GM18909 (cell line): ENCODE data around the gene FRMPD3.
"Not testable (repeated sequence)": the region's sequence is repeated elsewhere in the genome, so short reads cannot be mapped to it uniquely, and the experiment has no call there.

ENCODE experiments used
- ATAC-seq: cut with Tn5 transposase; IDR thresholded peaks from one replicate; pipeline ENCODE4 v1.9.1; 2021; ENCODE audit warnings: mild to moderate bottlenecking; ENCODE audit not compliant: unreplicated experiment, poor library complexity

Gene FRMPD3

DNA sequence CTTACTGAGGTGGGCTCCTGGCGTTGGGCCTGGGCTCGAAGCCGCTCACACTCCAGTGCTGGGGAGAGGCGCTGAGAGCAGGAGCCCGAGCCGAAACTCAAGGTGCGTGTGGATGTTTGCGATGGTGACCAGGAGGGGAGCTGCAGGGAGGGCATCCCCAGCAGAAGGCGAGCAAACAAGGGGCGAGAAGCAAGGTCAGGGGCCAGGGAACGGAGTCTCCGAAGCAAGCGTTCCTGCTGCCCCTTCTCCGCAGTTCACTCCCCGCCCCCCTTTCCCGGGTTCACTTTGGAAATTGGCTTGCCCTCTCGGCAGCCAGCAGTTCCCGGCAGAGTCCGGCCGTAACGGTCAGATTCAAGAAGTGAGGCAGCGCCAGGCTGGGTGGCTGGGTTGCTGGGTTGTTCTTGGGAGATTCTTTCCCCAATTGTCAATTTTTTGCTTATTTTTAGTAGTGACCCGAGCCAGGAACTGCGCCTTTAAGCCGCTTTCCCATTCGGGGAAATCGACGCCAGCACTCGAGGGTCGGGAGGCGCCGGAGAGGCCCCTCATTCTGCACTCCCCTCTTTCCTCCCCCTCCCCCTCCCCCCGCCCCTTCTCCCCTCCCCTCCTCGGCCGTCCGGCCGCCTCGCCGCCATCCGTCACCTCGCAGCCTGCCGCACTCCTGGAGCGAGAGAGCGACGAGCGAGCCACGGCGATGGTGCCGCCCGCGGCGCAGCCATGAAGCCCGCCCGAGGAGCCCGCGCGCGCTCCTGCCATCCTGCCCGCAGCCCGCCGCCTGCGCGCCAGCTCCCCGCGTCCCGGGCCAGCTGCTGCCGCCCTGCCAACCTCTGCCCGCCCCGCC lies at the start of gene FRMPD3:
Gene FRMPD3, plus strand, starts transcription at position 655 of the 838 bp plus-strand sequence. CDS start 76,937 bp downstream, outside the sequence.
- ATAC-seq: no peak

DNA sequence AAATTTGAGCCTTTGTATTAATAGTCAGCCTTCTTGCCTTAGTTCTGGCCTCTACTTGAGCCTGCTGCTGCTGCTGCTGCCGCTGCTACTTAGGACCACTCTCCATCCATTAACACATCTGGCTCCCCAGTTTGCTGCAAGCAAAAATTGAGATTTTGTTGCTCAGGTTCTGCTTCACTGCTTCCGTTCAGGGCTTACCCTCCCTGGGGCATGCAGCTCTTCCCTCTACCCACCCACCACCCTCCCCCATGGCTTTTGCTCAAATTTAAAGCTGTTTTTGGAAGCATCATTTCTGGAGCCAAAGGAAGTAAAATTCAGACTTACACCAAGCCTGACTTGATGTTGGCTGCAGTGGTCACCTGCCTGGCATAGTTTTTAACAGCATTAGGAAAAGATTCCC lies 28.9 kb upstream of the FRMPD3 start:
- ATAC-seq: no peak

DNA sequence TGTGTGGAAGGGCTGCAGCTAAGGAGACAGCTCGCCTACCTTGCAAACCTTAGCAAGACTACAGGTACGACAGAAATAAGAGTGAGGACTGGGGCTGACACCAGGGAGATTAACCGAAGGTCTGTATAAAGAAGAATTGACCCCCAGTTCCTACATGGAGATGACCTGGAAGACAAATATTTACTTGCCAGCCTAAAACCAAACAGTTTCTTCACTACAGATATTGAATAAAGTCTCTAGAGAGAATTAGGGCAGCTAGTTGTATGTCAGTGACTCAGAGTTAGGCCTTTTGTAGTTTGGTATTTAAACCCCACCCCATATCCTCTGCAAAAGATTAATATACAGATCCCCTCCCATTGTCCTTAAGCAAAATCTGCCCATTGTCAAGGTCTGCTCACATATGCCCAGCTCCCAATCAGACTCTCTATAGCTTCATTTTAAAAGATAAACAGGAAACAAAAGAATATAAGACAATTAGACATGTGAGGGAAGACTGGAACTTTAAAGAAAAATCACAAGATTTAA lies 28.1 kb upstream of the FRMPD3 start:
- no peak for ATAC-seq

DNA sequence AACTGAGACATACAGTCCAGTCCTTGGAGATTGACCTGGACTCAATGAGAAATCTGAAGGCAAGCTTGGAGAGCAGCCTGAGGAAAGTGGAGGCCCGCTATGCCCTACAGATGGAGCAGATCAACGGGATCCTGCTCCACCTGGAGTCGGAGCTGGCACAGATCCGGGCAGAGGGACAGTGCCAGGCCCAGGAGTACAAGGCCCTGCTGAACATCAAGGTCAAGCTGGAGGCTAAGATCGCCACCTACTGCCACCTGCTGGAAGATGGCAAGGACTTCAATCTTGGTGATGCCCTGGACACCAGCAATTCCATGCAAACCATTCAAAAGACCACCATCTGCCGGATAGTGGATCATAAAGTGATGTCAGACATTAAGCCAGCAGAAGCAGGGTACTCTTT lies 20.4 kb upstream of the FRMPD3 start:
- no peak for ATAC-seq

DNA sequence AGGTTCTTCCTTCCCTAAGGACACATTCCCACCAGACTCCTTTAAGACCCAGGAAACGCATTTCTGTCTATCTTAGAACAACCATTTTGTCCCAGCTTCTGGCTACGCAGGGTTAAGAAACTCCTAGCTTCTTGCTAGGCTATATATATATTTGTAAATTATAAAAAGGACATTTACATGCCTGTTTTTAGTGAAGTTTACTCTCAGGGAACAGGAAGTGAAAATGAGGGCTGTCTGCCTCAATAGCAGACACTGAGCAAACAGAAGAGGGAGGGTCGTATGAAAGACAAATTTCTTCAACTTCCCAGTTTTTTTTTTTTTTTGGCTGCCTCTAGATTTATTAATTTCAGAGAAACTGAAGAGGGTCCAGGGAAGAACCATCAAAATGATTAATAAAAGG lies 9.3 kb upstream of the FRMPD3 start:
- ATAC-seq: no peak

DNA sequence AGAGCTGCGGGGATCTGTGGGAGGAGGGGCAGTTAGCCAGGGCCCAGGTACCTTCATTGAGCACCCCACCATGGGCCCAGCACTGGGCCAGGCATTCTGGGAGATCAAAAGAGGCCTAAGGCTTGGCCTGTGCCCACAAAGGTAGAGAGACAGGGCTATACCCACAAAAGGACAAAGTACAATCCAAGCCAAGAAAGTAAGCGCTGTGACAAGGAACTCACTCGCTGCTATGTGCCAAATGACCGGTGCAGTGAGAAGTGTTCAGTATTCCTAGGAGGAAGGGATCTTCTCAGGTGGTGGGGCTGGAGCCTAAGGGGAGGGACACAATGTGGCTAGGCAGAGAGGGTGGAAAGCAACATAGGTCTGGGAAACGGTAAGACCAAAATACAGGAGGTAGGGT lies 8.8 kb upstream of the FRMPD3 start:
- no peak for ATAC-seq

DNA sequence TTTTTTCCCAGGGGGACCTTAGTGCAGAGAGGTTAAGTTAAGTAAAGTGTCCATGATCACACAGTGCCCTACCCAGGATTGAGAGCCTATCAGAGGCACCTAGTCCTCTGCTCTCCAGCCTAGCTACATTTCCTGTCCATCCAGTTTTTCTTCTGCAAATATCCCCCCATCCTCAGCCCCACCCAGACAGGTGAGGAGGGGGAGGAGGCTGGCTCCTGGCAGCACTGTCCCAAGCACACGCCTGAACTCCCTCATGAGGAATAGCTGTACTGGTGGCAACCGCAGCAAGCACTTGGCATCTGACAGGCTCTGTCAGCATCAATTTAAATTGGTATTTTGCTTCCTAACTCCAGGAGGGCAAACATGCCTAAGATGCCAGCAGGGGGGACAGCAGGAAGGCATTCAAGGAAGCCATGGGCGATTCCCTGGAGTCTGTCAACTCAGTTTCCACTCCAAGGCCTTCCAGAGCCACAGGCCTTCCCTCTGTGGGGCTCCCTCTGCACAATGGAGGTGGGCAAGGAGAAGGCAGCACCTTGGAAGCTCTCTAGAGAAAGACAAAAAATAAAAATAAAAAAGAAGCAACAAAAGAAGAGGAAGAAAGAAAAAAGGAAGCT lies 6.4 kb upstream of the FRMPD3 start:
- no peak for ATAC-seq

DNA sequence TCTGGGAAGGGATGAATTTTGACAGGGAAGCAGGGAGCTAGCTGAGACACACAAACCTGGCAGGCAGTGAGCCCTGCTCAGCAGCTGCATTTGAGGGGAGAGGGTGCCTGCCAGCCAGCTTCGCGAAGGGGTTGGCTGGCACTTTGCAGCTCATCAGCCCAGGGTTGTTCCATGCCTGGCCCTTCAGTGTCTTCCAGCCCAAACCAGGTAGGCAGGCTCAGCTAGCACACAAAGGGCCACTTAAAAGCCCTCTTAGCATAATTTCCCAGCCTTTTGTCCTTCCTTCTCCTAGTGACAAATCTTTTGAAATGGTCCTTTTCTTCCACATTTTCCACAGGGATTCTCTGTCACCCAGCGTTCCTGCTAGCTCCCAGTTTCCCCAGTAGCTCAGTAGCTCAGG lies 4.3 kb upstream of the FRMPD3 start:
- ATAC-seq: no peak

DNA sequence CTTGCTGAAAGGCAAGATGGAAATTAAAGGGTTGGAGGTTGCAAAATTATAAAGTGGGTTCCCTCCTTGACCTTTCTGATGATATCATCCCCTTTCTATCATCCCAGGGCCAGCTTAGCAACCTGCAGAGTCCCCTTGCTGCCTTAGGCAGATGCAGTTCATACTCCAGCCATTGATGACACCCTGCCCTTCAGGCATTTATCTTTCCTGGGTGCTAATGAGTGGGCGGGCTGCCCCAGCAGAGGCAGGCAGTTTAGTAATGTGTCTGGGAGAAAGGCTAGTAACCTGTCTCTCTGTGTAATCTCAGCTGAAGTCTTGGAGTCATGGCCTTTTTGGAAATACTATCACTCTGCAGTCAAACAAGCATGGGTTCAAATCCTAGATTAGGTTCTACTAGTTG lies 3.8 kb upstream of the FRMPD3 start:
- ATAC-seq: no peak

DNA sequence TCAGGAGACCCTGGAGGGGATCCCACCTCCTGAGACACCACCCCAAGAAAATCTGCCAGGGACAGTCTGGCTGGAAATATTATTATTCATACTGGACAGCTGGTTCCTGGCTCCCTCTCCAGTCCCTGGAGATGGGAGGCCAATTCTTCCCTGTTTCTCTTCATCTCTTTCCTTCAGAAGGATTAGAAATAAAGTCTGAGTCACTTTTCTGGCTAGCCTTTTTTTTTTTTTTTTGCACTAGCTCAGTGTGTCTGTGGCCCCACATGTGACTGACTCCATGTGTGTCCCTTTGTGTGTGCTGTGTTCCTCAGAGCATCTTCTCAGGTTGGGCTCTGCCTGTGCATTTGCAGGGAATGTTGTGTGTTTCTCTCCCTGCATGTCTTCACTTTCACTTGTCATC lies 1.8 kb upstream of the FRMPD3 start:
- ATAC-seq: no peak

DNA sequence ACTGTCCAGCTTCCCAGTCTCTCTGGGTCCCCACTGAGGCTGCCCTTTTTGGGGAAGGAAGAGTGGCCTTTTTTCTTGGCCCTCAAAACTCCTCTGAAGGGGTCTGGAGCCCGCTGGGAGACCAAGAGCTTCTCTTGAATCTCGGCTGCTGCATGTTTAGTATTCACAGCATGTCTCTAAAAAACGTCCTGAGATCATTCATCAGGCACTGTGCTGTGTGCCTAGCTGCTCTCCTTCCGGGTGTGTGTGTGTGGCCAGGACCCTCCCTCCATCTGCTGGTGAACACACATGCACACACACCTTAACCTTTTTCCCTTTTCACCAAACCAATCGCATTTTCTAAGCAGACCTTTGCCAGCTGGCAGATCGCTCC lies 841 bp upstream of the FRMPD3 start:
- no peak for ATAC-seq

DNA sequence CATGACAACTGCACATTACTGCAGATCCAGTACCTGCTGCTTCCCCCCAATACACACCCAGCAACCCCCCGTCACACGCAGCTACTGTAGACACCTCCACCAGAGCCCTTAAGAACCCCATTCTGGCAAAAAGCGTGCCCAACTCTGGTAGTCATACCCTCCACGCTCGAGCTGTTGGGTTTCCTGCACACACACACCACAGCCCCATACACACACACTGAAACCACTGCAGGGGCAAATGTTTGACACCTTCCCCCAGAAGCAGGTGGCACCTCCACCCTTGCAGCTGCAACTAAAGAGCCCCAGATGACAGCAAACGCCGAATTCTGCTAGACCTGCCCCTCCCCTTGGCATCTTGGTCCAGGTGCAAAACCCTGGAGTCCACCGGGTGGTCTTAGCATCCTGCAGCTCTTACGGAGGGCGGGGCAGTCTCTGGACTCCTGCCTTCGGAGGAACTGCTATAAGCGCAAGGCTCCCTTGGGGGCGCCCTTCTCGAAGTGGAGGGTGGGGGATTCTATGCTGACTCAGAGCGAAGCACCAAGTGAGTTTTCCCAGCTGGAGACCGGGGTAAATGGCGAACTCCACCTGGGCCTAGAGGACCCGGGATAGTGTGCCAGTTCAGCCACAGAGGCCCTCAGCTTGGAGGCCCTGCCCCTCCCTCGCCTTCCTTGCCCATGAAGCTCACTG lies 1.5 kb downstream of the FRMPD3 start:
- ATAC-seq: no peak

DNA sequence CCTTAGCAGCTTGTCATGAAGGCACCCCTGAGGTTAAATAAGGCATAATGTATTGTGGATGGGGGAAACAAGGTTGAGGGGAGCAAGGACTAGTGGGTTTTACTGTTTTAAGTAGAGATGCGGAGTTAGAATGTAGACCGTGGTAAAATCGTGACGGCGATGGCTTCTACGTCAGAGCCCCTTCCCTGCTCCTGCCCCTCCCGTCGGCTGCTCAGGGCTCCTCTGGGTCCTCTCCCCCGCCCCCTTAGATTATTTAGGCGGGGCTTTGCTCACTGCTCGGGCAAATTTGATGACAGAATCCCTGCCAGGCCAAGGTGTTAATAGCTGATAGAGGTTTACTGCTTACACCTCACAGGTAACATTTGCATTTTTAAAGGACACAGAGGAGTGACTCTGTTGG lies 2.3 kb downstream of the FRMPD3 start:
- no peak for ATAC-seq

DNA sequence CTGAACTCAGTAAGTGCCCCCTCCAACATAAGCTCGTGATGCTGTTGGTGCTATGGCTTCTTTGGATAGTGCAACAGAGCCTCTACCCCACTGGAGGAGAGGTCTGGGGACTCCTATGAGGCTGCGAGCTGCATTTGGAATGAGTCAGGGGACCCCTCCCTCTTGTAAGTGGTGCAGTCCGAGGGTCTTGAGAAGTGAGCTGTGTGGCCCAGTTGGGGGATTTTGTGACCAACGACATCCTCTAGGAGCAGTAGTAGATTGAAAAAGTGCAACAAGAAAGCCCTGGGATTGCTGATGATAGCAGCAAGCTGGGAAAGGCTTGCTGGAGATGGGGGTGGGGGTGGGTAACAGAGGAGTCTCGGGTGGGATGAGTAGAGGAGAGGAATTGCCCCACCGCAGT lies 3.1 kb downstream of the FRMPD3 start:
- no peak for ATAC-seq

DNA sequence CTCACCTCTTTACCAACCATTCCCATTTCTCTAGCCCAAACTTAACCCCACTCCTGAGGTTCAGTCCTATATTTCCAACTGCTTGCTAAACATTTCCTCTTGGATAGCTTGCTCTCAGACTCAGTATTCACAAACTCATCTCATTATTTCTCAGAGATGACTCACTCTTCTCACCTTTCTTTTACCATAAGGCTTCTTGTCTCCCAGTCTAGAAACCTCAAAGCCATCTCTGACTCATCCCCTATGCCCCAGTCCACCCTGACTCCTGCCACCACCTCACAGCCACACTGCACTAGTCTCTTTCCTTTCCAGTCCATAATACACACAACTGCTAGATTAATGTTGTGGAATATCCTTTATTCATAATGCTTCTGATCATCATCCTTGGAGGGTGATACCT lies 4.8 kb downstream of the FRMPD3 start:
- ATAC-seq: peak; percentile 83

DNA sequence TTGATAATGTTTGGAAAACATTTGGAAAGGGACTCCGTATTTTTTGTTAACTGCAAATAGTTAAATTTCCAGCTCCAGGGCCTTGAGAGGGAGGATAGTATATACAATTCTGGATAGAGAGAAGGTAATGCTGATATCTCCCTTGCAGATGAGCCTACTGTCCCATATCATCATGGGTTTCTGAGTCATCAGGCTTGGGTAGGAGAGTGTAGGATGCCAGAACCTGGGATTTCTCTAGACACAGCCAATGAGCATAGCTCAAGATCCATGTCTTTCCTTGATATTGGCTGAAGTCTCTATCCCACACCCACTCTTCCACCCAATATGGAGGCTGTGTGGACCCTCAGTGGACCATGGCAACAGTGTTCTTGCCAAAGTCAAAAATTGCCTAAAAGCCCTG lies 7.8 kb downstream of the FRMPD3 start:
- no peak for ATAC-seq

DNA sequence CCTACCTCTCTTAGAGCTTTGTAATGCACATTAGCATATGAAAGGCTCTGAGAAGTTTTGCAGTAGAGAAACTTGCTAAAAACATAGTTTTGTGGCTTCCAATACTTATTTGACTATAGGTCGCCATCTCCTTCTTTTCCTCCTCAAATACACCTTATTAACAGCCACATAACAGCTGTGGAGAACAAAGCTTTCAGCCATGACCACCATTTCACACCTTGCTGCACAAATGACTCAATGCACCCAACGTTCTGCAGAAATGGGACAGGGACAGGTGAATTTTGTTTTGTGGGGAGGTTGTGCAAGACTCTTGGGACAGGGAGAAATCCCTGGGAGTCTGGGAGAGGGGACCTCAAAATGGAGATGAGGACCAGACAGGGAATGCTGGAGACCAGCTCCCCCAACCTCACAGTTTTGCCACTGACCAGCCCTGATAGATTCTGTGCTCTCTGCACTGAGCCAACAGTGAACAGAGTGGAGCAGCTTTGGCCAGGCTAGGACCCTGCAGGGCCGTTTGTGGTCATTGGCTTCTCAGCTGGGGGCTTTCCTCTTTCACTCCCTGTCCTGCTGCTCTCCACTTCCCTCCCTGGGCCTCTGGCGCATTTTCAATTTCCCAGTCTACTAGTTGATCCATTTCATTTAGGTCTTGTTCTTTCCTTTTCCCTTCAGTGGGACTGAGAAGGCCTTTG lies 16.6 kb downstream of the FRMPD3 start:
- peak; percentile 83 for ATAC-seq

DNA sequence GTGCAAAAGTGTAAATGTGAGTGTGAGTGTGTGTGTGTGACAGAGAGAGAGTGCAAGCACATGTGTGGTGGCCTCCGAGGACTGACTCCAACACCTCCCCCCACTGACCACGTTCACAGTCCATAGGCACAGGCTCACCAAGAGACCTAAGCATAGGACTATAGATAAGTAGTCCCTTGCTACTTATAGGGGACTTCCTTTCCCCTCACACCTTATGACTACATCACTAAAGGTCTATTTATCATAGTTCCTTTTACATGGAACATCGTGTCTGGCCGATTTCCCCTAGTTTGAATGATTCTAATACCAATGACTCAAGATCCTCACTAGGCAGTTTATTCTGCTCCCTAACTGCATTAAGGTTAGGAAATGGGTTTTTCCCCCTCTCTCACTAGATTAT lies 17.8 kb downstream of the FRMPD3 start:
- ATAC-seq: no peak

DNA sequence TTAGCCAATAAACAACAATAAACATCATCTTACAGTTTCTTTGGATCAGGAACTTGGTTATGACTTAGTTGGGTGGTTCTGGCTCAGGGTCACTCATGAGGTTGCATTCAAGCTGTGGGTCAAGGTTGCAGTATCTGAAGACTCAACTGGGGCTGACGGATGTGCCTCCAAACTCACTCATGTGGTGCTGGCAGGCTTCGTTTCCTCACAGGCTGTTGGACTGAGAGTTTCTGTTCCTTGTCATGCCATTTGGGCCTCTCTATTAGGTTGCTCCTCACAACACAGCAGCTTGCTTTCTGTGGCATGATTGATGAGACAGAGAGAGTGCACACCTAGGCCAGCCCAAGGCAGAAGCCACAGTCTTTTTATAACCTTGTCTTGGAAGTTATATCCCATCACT lies 20.7 kb downstream of the FRMPD3 start:
- ATAC-seq: no peak

DNA sequence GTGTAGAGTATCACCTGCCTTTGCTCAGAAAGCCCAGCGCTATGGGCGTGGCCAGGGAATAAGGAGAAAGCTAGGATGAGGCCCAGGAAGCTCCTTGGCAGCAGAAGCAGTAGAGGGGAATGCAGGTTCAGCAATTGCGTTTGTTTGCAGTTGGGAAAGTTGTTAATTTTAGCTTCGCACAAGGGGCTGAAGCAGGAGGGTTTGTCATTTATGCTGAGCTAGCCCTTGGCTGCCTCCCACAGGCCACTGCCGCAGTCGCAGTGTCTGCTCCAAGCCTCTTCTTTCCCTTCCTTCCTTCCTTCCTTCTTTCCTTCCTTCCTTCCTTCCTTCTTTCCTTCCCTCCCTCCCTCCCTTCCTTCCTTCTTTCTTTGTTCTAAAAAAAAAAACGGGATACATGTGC lies 21.5 kb downstream of the FRMPD3 start:
- no peak for ATAC-seq

DNA sequence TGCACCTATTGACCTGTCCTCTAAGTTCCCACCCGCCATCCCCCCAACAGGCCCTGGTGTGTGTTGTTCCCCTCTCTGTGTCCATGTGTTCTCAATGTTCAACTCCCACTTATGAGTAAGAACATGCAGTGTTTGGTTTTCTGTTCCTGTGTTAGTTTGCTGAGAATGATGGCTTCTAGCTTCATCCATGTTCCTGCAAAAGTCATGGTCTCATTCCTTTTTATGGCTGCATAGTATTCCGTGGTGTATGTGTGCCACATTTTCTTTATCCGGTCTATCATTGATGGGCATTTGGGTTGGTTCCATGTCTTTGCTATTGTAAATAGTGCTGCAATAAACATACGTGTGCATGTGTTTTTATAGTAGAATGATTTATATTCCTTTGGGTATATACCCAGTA lies 22.0 kb downstream of the FRMPD3 start:
- not testable (repeated sequence) for ATAC-seq
